ENCODE results near the gene GPAT3.

GPAT3 gene

GRCh38 chr4:83609365-83609764, 73.5 kb downstream of the GPAT3 start:
- no peak overlapping the region for H3K4me3 ChIP-seq (ENCODE audit: low read depth, low read length)
- no peak for DNase-seq (ENCODE audit: low read depth)
- no peak for TF ChIP-seq CTCF (IDR thresholded peaks at IDR 0.05; ENCODE audit: control insufficient read depth, extremely low read depth, insufficient read depth)

GRCh38 chr4:83610729-83611128, 74.8 kb downstream of the GPAT3 start:
- no peak for TF ChIP-seq CTCF (IDR thresholded peaks at IDR 0.05; ENCODE audit: control insufficient read depth, extremely low read depth, insufficient read depth)
- H3K4me3 ChIP-seq (ENCODE audit: low read depth, low read length) = no peak overlapping the region
- DNase-seq (ENCODE audit: low read depth) = no peak

GRCh38 chr4:83613023-83613422, 77.1 kb downstream of the GPAT3 start:
- no peak for TF ChIP-seq CTCF (IDR thresholded peaks at IDR 0.05; ENCODE audit: control insufficient read depth, extremely low read depth, insufficient read depth)
- no peak for DNase-seq (ENCODE audit: low read depth)
- no peak overlapping the region for H3K4me3 ChIP-seq (ENCODE audit: low read depth, low read length)

- DNase-seq (ENCODE audit: low read depth) = no peak
- no peak for TF ChIP-seq CTCF (IDR thresholded peaks at IDR 0.05; ENCODE audit: control insufficient read depth, extremely low read depth, insufficient read depth)
These were observed 78.1 kb downstream of the GPAT3 start for GRCh38 chr4:83613994-83614393.

GRCh38 chr4:83616252-83616651, 80.3 kb downstream of the GPAT3 start:
- no peak overlapping the region for H3K4me3 ChIP-seq (ENCODE audit: low read depth, low read length)
- DNase-seq (ENCODE audit: low read depth) = no peak
- TF ChIP-seq CTCF (IDR thresholded peaks at IDR 0.05; ENCODE audit: control insufficient read depth, extremely low read depth, insufficient read depth) = no peak

More at GRCh38 chr4:83613994-83614393, 78.1 kb downstream of the GPAT3 start:
- H3K4me3 ChIP-seq (ENCODE audit: low read depth, low read length) = no peak overlapping the region

- no peak overlapping the region for H3K4me3 ChIP-seq (ENCODE audit: low read depth, low read length)
- no peak for DNase-seq (ENCODE audit: low read depth)
- no peak for TF ChIP-seq CTCF (IDR thresholded peaks at IDR 0.05; ENCODE audit: control insufficient read depth, extremely low read depth, insufficient read depth)
These were observed 81.6 kb downstream of the GPAT3 start for GRCh38 chr4:83617371-83618035.

- DNase-seq (ENCODE audit: low read depth) = no peak
- no peak overlapping the region for H3K4me3 ChIP-seq (ENCODE audit: low read depth, low read length)
- TF ChIP-seq CTCF (IDR thresholded peaks at IDR 0.05; ENCODE audit: control insufficient read depth, extremely low read depth, insufficient read depth) = no peak
These were observed 82.5 kb downstream of the GPAT3 start for GRCh38 chr4:83618431-83618830.

Data from LNCaP clone FGC (cell line).